Measurements from ENCODE around the gene MCEMP1. TPM values are rescaled to one million over a fixed set of nuclear protein-coding genes. Genes with fewer than 3 reads are reported as not detected.

Gene MCEMP1
- total RNA-seq, 1 experiment from 2014 or later, result not detected

- no peak for DNase-seq (ENCODE audit: low read depth)
These were observed 52.3 kb downstream of the MCEMP1 start for GRCh38 chr19:7729211-7729610.

Other genes starting within 250 kb of the MCEMP1 start
- 3.5 and 3.8 TPM in 2 replicates for gene PEX11G, start 188.1 kb upstream of the MCEMP1 start, total RNA-seq (2014; rRNA removed)
- gene ZNF358, start 161.0 kb upstream of the MCEMP1 start, total RNA-seq (2014; rRNA removed), result 59.1 and 59.6 TPM in 2 replicates
- gene MCOLN1, start 154.5 kb upstream of the MCEMP1 start, total RNA-seq (2014; rRNA removed), result 7.4 and 8.9 TPM in 2 replicates
- gene PNPLA6, start 141.4 kb upstream of the MCEMP1 start, total RNA-seq (2014; rRNA removed), result 64.7 and 81.5 TPM in 2 replicates
- gene CAMSAP3, start 81.2 kb upstream of the MCEMP1 start, total RNA-seq (2014; rRNA removed), result not detected in 2 replicates
- 37.1 and 39.0 TPM in 2 replicates for gene XAB2, start 47.5 kb upstream of the MCEMP1 start, total RNA-seq (2014; rRNA removed)
- 6.4 and 13.1 TPM in 2 replicates for gene PET100, start 47.3 kb upstream of the MCEMP1 start, total RNA-seq (2014; rRNA removed)
- gene PCP2, start 43.4 kb upstream of the MCEMP1 start, total RNA-seq (2014; rRNA removed), result not detected in 2 replicates
- 0.11 TPM in 1 of 2 replicates, not detected in the other for gene STXBP2, start 40.0 kb upstream of the MCEMP1 start, total RNA-seq (2014; rRNA removed)
- gene RETN, start 8.0 kb upstream of the MCEMP1 start, total RNA-seq (2014; rRNA removed), result not detected in 2 replicates
- gene TRAPPC5, start 3.7 kb downstream of the MCEMP1 start, total RNA-seq (2014; rRNA removed), result 96.8 and 101 TPM in 2 replicates
- gene FCER2, start 25.0 kb downstream of the MCEMP1 start, total RNA-seq (2014; rRNA removed), result not detected in 2 replicates
- gene CLEC4G, start 55.0 kb downstream of the MCEMP1 start, total RNA-seq (2014; rRNA removed), result not detected in 2 replicates
- not detected in 2 replicates for gene CD209, start 70.4 kb downstream of the MCEMP1 start, total RNA-seq (2014; rRNA removed)
- not detected in 2 replicates for gene CLEC4M, start 86.2 kb downstream of the MCEMP1 start, total RNA-seq (2014; rRNA removed)
- 19.5 and 21.5 TPM in 2 replicates for gene EVI5L, start 153.1 kb downstream of the MCEMP1 start, total RNA-seq (2014; rRNA removed)
- gene PRR36, start 197.3 kb downstream of the MCEMP1 start, total RNA-seq (2014; rRNA removed), result not detected in 2 replicates
- 1.6 and 1.9 TPM in 2 replicates for gene LRRC8E, start 211.4 kb downstream of the MCEMP1 start, total RNA-seq (2014; rRNA removed)
- 9.8 and 13.0 TPM in 2 replicates for gene MAP2K7, start 226.8 kb downstream of the MCEMP1 start, total RNA-seq (2014; rRNA removed)
- 1.9 and 3.5 TPM in 2 replicates for gene TGFBR3L, start 237.7 kb downstream of the MCEMP1 start, total RNA-seq (2014; rRNA removed)
- gene SNAPC2, start 243.2 kb downstream of the MCEMP1 start, total RNA-seq (2014; rRNA removed), result 25.5 and 28.8 TPM in 2 replicates
- 1.6 and 3.2 TPM in 2 replicates for gene CTXN1, start 249.0 kb downstream of the MCEMP1 start, total RNA-seq (2014; rRNA removed)

All from LHCN-M2 (cell line).